Measurements from ENCODE around the gene ABO.
"Not testable (repeated sequence)": the region's sequence is repeated elsewhere in the genome, so short reads cannot be mapped to it uniquely, and the experiment has no call there.

Gene ABO

GRCh38 chr9:133264235-133264764 is 10.7 kb downstream of the ABO start:
- no peak for DNase-seq (ENCODE audit: low read depth, low spot score)

GRCh38 chr9:133263557-133263956 is 11.4 kb downstream of the ABO start:
- no peak for DNase-seq (ENCODE audit: low read depth, low spot score)

GRCh38 chr9:133262226-133262625 is 12.8 kb downstream of the ABO start:
- DNase-seq (ENCODE audit: low read depth, low spot score), result no peak

GRCh38 chr9:133261753-133262120 is 13.3 kb downstream of the ABO start:
- no peak for DNase-seq (ENCODE audit: low read depth, low spot score)

GRCh38 chr9:133261103-133261752 is 13.8 kb downstream of the ABO start:
- DNase-seq (ENCODE audit: low read depth, low spot score), result no peak

GRCh38 chr9:133260334-133261102 is 14.5 kb downstream of the ABO start:
- DNase-seq (ENCODE audit: low read depth, low spot score), result no peak

GRCh38 chr9:133258061-133259015 is 16.7 kb downstream of the ABO start:
- no peak for DNase-seq (ENCODE audit: low read depth, low spot score)

GRCh38 chr9:133257465-133257956 is 17.5 kb downstream of the ABO start:
- DNase-seq (ENCODE audit: low read depth, low spot score), result no peak

GRCh38 chr9:133256686-133257091 is 18.3 kb downstream of the ABO start:
- no peak for DNase-seq (ENCODE audit: low read depth, low spot score)

GRCh38 chr9:133256136-133256461 is 18.9 kb downstream of the ABO start:
- no peak for DNase-seq (ENCODE audit: low read depth, low spot score)

- no peak for DNase-seq (ENCODE audit: low read depth, low spot score)
Observed at GRCh38 chr9:133255371-133256135, 19.4 kb downstream of the ABO start.

GRCh38 chr9:133254471-133254870 is 20.5 kb downstream of the ABO start:
- DNase-seq (ENCODE audit: low read depth, low spot score), result no peak

GRCh38 chr9:133253268-133253667 is 21.7 kb downstream of the ABO start:
- DNase-seq (ENCODE audit: low read depth, low spot score), result no peak

GRCh38 chr9:133252301-133253020 is 22.5 kb downstream of the ABO start:
- no peak for DNase-seq (ENCODE audit: low read depth, low spot score)

GRCh38 chr9:133251773-133252172 is 23.2 kb downstream of the ABO start:
- no peak for DNase-seq (ENCODE audit: low read depth, low spot score)

- DNase-seq (ENCODE audit: low read depth, low spot score), result not testable (repeated sequence)
Observed at GRCh38 chr9:133251221-133251620, 23.8 kb downstream of the ABO start.

GRCh38 chr9:133250741-133251170 is 24.2 kb downstream of the ABO start:
- DNase-seq (ENCODE audit: low read depth, low spot score), result no peak

- no peak for DNase-seq (ENCODE audit: low read depth, low spot score)
Observed at GRCh38 chr9:133249337-133249736, 25.7 kb downstream of the ABO start.

- no peak for DNase-seq (ENCODE audit: low read depth, low spot score)
Observed at GRCh38 chr9:133248726-133249295, 26.2 kb downstream of the ABO start.

GRCh38 chr9:133247632-133248031 is 27.4 kb downstream of the ABO start:
- DNase-seq (ENCODE audit: low read depth, low spot score), result no peak

All from activated CD4-positive, CD25-positive, alpha-beta regulatory T cell treated with anti-CD3 and anti-CD28 coated beads, Interleukin-2, amount 50 U/mL, for 16 hours (primary cell).